ENCODE measurements around the gene MAP2K7. TPM values are rescaled to one million over a fixed set of nuclear protein-coding genes. Genes with fewer than 3 reads are reported as not detected.

Gene MAP2K7
- polyA plus RNA-seq, 3 donors: 31.3 to 40.5 (median 36.4) TPM

GRCh38 chr19:7904074-7905020 lies 670 bp downstream of the MAP2K7 start:
- DNase-seq: no peak

GRCh38 chr19:7905268-7905667 lies 1.6 kb downstream of the MAP2K7 start:
- DNase-seq: no peak

- no peak for DNase-seq
Observed at GRCh38 chr19:7905859-7906258, 2.2 kb downstream of the MAP2K7 start.

GRCh38 chr19:7907122-7907521 lies 3.4 kb downstream of the MAP2K7 start:
- no peak for DNase-seq

- DNase-seq: no peak
Observed at GRCh38 chr19:7907544-7907943, 3.9 kb downstream of the MAP2K7 start.

GRCh38 chr19:7908078-7908699 lies 4.5 kb downstream of the MAP2K7 start:
- no peak for DNase-seq

GRCh38 chr19:7908742-7909461 lies 5.2 kb downstream of the MAP2K7 start:
- no peak for DNase-seq

GRCh38 chr19:7909471-7910067 lies 5.9 kb downstream of the MAP2K7 start:
- DNase-seq: no peak

- no peak for DNase-seq
Observed at GRCh38 chr19:7910321-7911161, 6.9 kb downstream of the MAP2K7 start.

- no peak for DNase-seq
Observed at GRCh38 chr19:7911508-7912143, 7.9 kb downstream of the MAP2K7 start.

GRCh38 chr19:7912144-7912696 lies 8.5 kb downstream of the MAP2K7 start:
- no peak for DNase-seq

- no peak for DNase-seq
Observed at GRCh38 chr19:7912697-7913564, 9.3 kb downstream of the MAP2K7 start.

GRCh38 chr19:7913652-7914051 lies 10.0 kb downstream of the MAP2K7 start:
- no peak for DNase-seq

- no peak for DNase-seq
Observed at GRCh38 chr19:7914099-7914498, 10.4 kb downstream of the MAP2K7 start.

- no peak for DNase-seq
Observed at GRCh38 chr19:7914598-7915045, 10.9 kb downstream of the MAP2K7 start, which contains the start of gene TGFBR3L. Gene TGFBR3L, plus strand, starts transcription at chr19:7914830.

- no peak for DNase-seq
Observed at GRCh38 chr19:7915250-7916102, 11.8 kb downstream of the MAP2K7 start.

GRCh38 chr19:7916103-7916954 lies 12.7 kb downstream of the MAP2K7 start:
- DNase-seq: no peak
